ENCODE results near the gene DENR. TPM values are rescaled to one million over a fixed set of nuclear protein-coding genes. Genes with fewer than 3 reads are reported as not detected.

DENR gene
- total and polyA plus RNA-seq, 2 of the 13 experiments (the other 11 are each of a cell fraction or from before 2014, with no cell fraction given) = 30.0 to 59.1 TPM

- intact Hi-C loops (cut with micrococcal nuclease; ENCODE audit: unreplicated experiment) = loop anchor here (10.0 kb wide), 1 partner anchor 225 kb away; the partner anchor contains the start of genes KNTC1 and RSRC2
- peak overlapping the region; percentile 6; the same call in 1 of the 2 replicates for H3K4me2 ChIP-seq (ENCODE audit: low read depth, low read length)
Measured at GRCh38 chr12:122749569-122750332, 2.9 kb upstream of the DENR start.

More at GRCh38 chr12:122749569-122750332, 2.9 kb upstream of the DENR start:
- Histone ChIP-seq H3K9me3 (ENCODE audit: low read length) (no peaks in the 10 kb centered on the region), H3K27me3 (ENCODE audit: control insufficient read depth in 1 of 2, insufficient read depth in 2 of 2, low read length in 2 of 2) (no peaks in the 10 kb centered on the region; a peak in 1 of 5 replicates), H3K9ac (ENCODE audit: insufficient read depth, low read depth, low read length) (no peak overlapping the region), H4K20me1 (ENCODE audit: insufficient read depth, low read length) (no peaks in the 10 kb centered on the region), H3K79me2 (ENCODE audit: insufficient read depth, low read length) (peaks cover 19% of the 10 kb centered on the region), H3K36me3 (replicated peaks in 1 of 2; ENCODE audit: control insufficient read depth in 1 of 2, insufficient read depth in 2 of 2, low read length in 2 of 2) (peaks cover 0 to 5% of the 10 kb centered on the region in 2 experiments; a peak in 3 of 5 replicates), H3K27ac (ENCODE audit: extremely low read length, insufficient read depth, low read length) (no peak overlapping the region), H3K4me3 (replicated peaks in 1 of 3; ENCODE audit: insufficient read depth in 1 of 3, low read depth in 2 of 3, low read length in 3 of 3) (no peak overlapping the region), H3K4me1 (ENCODE audit: insufficient read depth, low read length) (peaks cover 39% of the 10 kb centered on the region), H2AFZ (ENCODE audit: low read length) (no peak overlapping the region)
- ATAC-seq = no peak
- TF ChIP-seq CREB1 (IDR thresholded peaks at IDR 0.05) = no peak
- no peak for TF ChIP-seq CREB1 (CRISPR knock-in tag; IDR thresholded peaks at IDR 0.05)
- TF ChIP-seq USF2 (IDR thresholded peaks at IDR 0.05; ENCODE audit: low read depth, low read length) = peak; percentile 81
- peak; percentile 84; the same call in 1 of the 2 replicates for TF ChIP-seq USF2 (CRISPR knock-in tag; IDR thresholded peaks at IDR 0.05; ENCODE audit: borderline replicate concordance)
- no peak for TF ChIP-seq GATA4 (IDR thresholded peaks at IDR 0.05; ENCODE audit: borderline replicate concordance, low read depth)
- TF ChIP-seq RFX1 (IDR thresholded peaks at IDR 0.05) = no peak
- TF ChIP-seq RAD51 (IDR thresholded peaks at IDR 0.05; ENCODE audit: borderline replicate concordance) = peak; percentile 62
- no peak for TF ChIP-seq ZNF17 (CRISPR knock-in tag; IDR thresholded peaks at IDR 0.05)
- TF ChIP-seq ZBTB37 (CRISPR knock-in tag; IDR thresholded peaks at IDR 0.05) = no peak
- peak; percentile 51 for TF ChIP-seq ZMYM4 (CRISPR knock-in tag; IDR thresholded peaks at IDR 0.05)
- TF ChIP-seq, protein P1, sequence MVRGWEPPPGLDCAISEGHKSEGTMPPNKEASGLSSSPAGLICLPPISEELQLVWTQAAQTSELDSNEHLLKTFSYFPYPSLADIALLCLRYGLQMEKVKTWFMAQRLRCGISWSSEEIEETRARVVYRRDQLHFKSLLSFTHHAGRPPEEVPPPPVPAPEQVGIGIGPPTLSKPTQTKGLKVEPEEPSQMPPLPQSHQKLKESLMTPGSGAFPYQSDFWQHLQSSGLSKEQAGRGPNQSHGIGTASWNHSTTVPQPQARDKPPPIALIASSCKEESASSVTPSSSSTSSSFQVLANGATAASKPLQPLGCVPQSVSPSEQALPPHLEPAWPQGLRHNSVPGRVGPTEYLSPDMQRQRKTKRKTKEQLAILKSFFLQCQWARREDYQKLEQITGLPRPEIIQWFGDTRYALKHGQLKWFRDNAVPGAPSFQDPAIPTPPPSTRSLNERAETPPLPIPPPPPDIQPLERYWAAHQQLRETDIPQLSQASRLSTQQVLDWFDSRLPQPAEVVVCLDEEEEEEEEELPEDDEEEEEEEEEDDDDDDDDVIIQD (CRISPR knock-in tag; IDR thresholded peaks at IDR 0.05; ENCODE audit: low read depth) = peak; percentile 14; the same call in 1 of the 2 replicates
- TF ChIP-seq CSRNP1 (CRISPR knock-in tag; IDR thresholded peaks at IDR 0.05) = no peak
- no peak for TF ChIP-seq FOXJ3 (CRISPR knock-in tag; IDR thresholded peaks at IDR 0.05; ENCODE audit: borderline replicate concordance)
- no peak for TF ChIP-seq SMC3 (IDR thresholded peaks at IDR 0.05; ENCODE audit: low read length)
- TF ChIP-seq NFYC (CRISPR knock-in tag; IDR thresholded peaks at IDR 0.05) = peak; percentile 79
- TF ChIP-seq NFYB (CRISPR knock-in tag; IDR thresholded peaks at IDR 0.05) = peak; percentile 50; the same call in 1 of the 2 replicates
- 41% methylated on average over 6 of the region's 6 CpGs for WGBS (ENCODE audit: low lambda C conversion rate)
- FAIRE-seq = no peak
- DNase-seq (ENCODE audit: low spot score) = no peak
- BruUV-seq (replicated peaks) = no TSS peak
- CTCF ChIA-PET (ENCODE audit: low intra/inter-chr PET ratio, low total read pairs) = no interaction called here
- in situ Hi-C loops (cut with HindIII; ENCODE audit: extremely low pct_ligation_motif_present, low pct_unique_long_range_greater_than_20kb) = loop anchor here (5.0 kb wide), 1 partner anchor 112 kb away; no protein-coding TSS in a partner anchor
- POLR2A ChIA-PET = no interaction called here
